ENCODE data around the gene CD248. TPM values are rescaled to one million over a fixed set of nuclear protein-coding genes. Genes with fewer than 3 reads are reported as not detected.
A peak's percentile ranks its signal among the peaks of the same experiment; 100 is the strongest.
"Not testable (repeated sequence)": the region's sequence is repeated elsewhere in the genome, so short reads cannot be mapped to it uniquely, and the experiment has no call there.

CD248 gene
- total RNA-seq, 4 donors from 2014 or later = 4.6 to 24.8 (median 6.6) TPM

DNA sequence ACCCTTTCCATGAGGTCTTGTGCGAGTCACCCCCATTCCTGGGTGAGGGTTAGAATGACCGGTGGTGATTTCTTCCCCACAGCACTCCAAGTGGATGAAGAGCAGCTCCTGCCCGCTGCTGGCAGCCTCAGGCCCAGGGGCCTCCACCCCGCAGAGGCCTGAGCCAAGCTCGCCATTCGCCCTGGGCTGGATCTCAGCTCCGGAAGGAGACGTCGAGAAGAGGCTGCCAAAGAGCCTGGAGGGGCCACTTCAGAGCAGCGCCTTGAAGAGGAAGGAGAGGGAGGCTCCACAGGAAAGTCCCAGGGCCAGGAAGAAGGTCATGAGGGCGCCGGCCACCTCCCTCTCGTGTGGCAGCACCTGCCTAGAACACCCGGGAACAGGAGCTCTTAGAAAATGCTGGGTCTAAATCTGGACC is 46.4 kb upstream of the CD248 start:
- DNase-seq = peak; percentile 36 to 44
- Histone ChIP-seq H3K9me3 (no peaks in the 10 kb centered on the region), H3K27ac (no peak overlapping the region), H3K4me3 (replicated peaks in 1 of 3) (no peak overlapping the region), H3K27me3 (no peaks in the 10 kb centered on the region), H3K4me1 (no peaks in the 10 kb centered on the region), H3K36me3 (no peaks in the 10 kb centered on the region)
- 49 to 64% methylated on average over 14 of the region's 14 CpGs for WGBS, 2 donors
- TF ChIP-seq POLR2A (IDR thresholded peaks at IDR 0.05) = no peak
- TF ChIP-seq, protein P1, sequence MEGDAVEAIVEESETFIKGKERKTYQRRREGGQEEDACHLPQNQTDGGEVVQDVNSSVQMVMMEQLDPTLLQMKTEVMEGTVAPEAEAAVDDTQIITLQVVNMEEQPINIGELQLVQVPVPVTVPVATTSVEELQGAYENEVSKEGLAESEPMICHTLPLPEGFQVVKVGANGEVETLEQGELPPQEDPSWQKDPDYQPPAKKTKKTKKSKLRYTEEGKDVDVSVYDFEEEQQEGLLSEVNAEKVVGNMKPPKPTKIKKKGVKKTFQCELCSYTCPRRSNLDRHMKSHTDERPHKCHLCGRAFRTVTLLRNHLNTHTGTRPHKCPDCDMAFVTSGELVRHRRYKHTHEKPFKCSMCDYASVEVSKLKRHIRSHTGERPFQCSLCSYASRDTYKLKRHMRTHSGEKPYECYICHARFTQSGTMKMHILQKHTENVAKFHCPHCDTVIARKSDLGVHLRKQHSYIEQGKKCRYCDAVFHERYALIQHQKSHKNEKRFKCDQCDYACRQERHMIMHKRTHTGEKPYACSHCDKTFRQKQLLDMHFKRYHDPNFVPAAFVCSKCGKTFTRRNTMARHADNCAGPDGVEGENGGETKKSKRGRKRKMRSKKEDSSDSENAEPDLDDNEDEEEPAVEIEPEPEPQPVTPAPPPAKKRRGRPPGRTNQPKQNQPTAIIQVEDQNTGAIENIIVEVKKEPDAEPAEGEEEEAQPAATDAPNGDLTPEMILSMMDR (IDR thresholded peaks at IDR 0.05) = no peak
- intact Hi-C loops (cut with DNase I) = no loop called here

DNA sequence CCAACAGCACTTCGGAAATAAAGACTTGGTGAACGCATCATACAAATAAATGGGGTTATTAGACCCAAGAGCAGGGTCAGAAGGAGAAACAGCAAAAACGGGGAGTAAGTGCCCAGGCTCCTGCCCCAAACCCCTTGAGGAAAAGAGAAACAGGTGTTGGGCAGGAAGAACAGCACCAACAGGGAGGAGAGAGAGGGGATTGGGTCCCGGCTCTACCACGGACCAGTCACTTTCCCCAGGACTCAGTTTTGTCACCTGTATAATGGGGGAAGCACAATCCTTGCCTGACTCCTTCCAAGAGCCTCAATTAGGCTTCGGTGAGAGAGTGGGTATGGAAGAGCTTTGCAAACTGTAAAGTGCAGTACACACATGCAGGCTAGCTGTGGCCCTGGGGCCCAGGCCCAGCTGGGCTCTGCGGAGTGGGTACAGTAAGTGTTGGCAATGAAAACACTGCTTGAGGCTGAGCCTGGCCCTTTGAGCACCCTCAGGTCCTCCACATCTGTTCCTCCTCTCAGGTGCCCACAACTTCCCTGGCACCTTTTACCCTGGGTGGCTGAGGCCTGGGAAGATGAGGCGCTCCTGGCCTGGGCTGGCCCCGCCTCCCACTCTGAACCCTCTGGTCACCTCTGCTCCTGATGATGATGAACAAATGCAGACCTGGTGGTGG is 45.8 kb upstream of the CD248 start:
- Histone ChIP-seq H3K36me3 (no peaks in the 10 kb centered on the region), H3K27ac (no peak overlapping the region), H3K4me1 (no peaks in the 10 kb centered on the region), H3K4me3 (replicated peaks in 1 of 3) (no peak overlapping the region), H3K27me3 (no peaks in the 10 kb centered on the region), H3K9me3 (no peaks in the 10 kb centered on the region)
- intact Hi-C loops (cut with DNase I) = no loop called here
- no peak for DNase-seq
- WGBS, 2 donors = 79 to 85% methylated on average over 9 of the region's 9 CpGs
- no peak for TF ChIP-seq POLR2A (IDR thresholded peaks at IDR 0.05)
- TF ChIP-seq, protein P1 (IDR thresholded peaks at IDR 0.05) = no peak

DNA sequence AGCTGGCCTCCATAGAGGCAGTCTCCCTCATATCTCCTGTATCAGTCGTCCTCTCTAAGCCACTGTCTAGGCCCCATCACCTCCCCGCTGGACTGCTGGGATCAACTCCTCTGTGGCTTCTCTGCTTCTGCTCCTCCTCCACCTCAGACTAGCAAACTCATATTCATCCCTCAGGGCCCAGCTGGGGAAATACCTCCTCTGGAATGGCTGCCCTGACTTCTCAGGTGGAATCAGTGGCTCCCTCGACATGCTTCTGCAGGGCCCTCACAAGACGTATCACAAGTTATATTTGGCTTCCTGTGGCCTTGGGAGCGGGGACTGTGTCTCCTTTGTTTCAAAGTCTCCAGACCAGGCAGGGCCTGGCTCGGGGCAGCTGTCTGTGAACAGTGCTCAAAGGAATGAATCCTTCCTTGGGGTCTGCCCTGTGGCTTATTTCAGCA is 44.7 kb upstream of the CD248 start:
- H3K4me1 ChIP-seq = no peaks in the 10 kb centered on the region
- no peaks in the 10 kb centered on the region for H3K27me3 ChIP-seq
- no peak for DNase-seq
- intact Hi-C loops (cut with DNase I) = no loop called here
- WGBS, 2 donors = 80 to 86% methylated on average over 6 of the region's 6 CpGs
- no peaks in the 10 kb centered on the region for H3K9me3 ChIP-seq
- H3K27ac ChIP-seq = no peak overlapping the region
- H3K36me3 ChIP-seq = no peaks in the 10 kb centered on the region
- no peak overlapping the region for H3K4me3 ChIP-seq (replicated peaks in 1 of 3)
- no peak for TF ChIP-seq POLR2A (IDR thresholded peaks at IDR 0.05)
- TF ChIP-seq, protein P1 (IDR thresholded peaks at IDR 0.05) = no peak

- Histone ChIP-seq H3K4me1 (no peaks in the 10 kb centered on the region), H3K27ac (no peak overlapping the region), H3K36me3 (no peaks in the 10 kb centered on the region), H3K9me3 (no peaks in the 10 kb centered on the region), H3K27me3 (no peaks in the 10 kb centered on the region), H3K4me3 (replicated peaks in 1 of 3) (no peak overlapping the region)
- 95 to 98% methylated on average over 14 to 15 of the region's 15 CpGs for WGBS, 2 donors
- intact Hi-C loops (cut with DNase I) = no loop called here
- DNase-seq = no peak
- TF ChIP-seq POLR2A (IDR thresholded peaks at IDR 0.05) = no peak
- TF ChIP-seq, protein P1 (IDR thresholded peaks at IDR 0.05) = no peak
Measured at GRCh38 chr11:66360406-66361073, 43.7 kb upstream of the CD248 start.

DNA sequence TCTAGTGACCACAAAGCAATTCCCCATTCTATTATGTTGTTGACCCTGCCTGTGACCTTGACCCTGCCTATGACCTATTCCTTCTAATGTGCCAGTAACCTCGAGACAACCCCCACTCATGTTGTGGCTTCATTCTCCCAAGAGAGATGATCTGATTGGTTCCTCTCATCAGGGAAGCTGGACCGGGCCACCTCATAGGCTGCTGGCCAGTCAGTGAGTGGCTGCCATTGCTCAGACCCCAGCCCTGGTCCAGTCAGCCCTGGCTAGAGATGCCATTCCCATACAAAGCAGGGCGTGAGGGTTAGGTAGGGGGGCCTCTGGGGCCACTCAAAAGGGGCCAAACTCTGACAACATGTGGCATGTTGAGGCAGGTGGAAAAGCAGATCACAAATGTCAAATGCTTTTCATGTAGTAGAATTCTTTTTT is 42.8 kb upstream of the CD248 start:
- TF ChIP-seq, protein P1 (IDR thresholded peaks at IDR 0.05) = no peak
- no peak for TF ChIP-seq POLR2A (IDR thresholded peaks at IDR 0.05)
- 60 to 78% methylated on average over 2 to 3 of the region's 3 CpGs for WGBS, 2 donors
- intact Hi-C loops (cut with DNase I) = no loop called here

DNA sequence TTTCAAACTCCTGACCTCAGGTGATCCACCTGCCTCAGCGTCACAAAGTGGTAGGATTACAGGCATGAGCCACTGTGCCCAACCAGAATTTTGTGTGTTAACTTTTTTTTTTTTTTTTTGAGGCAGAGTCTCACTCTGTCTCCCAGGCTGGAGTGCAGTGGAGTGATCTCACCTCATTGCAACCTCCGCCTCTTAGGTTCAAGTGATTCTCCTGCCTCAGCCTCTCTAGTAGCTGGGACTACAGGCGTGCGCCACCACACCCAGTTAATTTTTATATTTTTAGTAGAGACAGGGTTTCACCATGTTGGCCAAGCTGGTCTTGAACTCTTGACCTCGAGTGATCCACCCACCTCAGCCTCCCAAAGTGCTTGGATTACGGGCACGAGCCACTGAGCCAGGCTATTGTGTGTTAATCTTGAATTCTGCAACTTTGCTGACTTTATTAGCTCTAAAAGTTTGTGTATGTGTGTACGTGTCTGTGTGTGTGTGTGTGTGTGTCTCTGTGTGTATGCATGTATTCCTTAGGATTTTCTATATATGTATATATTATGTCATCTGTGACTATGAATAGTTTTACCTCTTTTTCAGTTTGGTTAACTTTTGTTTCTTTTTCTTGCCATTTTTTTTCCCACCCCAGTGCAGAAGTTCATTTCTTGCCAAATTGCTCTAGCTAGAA is 33.9 kb upstream of the CD248 start:
- H3K4me3 ChIP-seq (replicated peaks in 1 of 3); H3K9me3 ChIP-seq; intact Hi-C loops (cut with DNase I); H3K36me3 ChIP-seq; H3K27ac ChIP-seq; H3K27me3 ChIP-seq; DNase-seq: not testable (repeated sequence)
- peaks cover 10 to 13% of the 10 kb centered on the region in 2 donors for H3K4me1 ChIP-seq
- WGBS, 2 donors = 90 to 94% methylated on average over 8 of the region's 8 CpGs

More for the DNA sequence above, 42.8 kb upstream of the CD248 start:
- no peak overlapping the region for H3K27ac ChIP-seq
- H3K4me1 ChIP-seq = no peaks in the 10 kb centered on the region
- H3K9me3 ChIP-seq = no peaks in the 10 kb centered on the region
- H3K27me3 ChIP-seq = no peaks in the 10 kb centered on the region
- no peak for DNase-seq
- H3K36me3 ChIP-seq = no peaks in the 10 kb centered on the region
- H3K4me3 ChIP-seq (replicated peaks in 1 of 3) = no peak overlapping the region
